Fibroblast of villous mesenchyme (primary cell): ENCODE data around the gene CPXM1. TPM values are rescaled to one million over a fixed set of nuclear protein-coding genes. Genes with fewer than 3 reads are reported as not detected.

Experiments
- DNase-seq: peaks from one replicate; pipeline ENCODE4 v3.0.0-alpha.2; 2010; ENCODE audit warnings: low read depth
- H3K4me3 ChIP-seq: 2 replicates; pipeline ENCODE4 v1.5.1; 2011; ENCODE audit warnings: low read depth, mild to moderate bottlenecking, low read length
- total RNA-seq: library from RNA; depleted of rRNA; stranded (reverse); fragments of >200 nt; gene quantifications from 2 replicates; pipeline ENCODE4 v1.2.3, GENCODE V29; 2012
- TF ChIP-seq, protein P1 (sequence below): IDR thresholded peaks from 2 replicates; pipeline ENCODE4 v1.5.1; 2012; ENCODE audit warnings: low read depth, mild to moderate bottlenecking, low read length; ENCODE audit not compliant: insufficient read depth

The CPXM1 gene
- total RNA-seq, 1 donor: 10.8 TPM

- no peak overlapping the region for H3K4me3 ChIP-seq
- TF ChIP-seq, protein P1, sequence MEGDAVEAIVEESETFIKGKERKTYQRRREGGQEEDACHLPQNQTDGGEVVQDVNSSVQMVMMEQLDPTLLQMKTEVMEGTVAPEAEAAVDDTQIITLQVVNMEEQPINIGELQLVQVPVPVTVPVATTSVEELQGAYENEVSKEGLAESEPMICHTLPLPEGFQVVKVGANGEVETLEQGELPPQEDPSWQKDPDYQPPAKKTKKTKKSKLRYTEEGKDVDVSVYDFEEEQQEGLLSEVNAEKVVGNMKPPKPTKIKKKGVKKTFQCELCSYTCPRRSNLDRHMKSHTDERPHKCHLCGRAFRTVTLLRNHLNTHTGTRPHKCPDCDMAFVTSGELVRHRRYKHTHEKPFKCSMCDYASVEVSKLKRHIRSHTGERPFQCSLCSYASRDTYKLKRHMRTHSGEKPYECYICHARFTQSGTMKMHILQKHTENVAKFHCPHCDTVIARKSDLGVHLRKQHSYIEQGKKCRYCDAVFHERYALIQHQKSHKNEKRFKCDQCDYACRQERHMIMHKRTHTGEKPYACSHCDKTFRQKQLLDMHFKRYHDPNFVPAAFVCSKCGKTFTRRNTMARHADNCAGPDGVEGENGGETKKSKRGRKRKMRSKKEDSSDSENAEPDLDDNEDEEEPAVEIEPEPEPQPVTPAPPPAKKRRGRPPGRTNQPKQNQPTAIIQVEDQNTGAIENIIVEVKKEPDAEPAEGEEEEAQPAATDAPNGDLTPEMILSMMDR: no peak
- no peak for DNase-seq
Measured at GRCh38 chr20:2763186-2763585, 37.2 kb downstream of the CPXM1 start.

- no peak overlapping the region for H3K4me3 ChIP-seq
- TF ChIP-seq, protein P1: no peak
- DNase-seq: no peak
Measured at GRCh38 chr20:2762578-2763131, 37.8 kb downstream of the CPXM1 start.

- no peak for DNase-seq
- TF ChIP-seq, protein P1: no peak
- no peak overlapping the region for H3K4me3 ChIP-seq
Measured at GRCh38 chr20:2761885-2762284, 38.5 kb downstream of the CPXM1 start.

DNA sequence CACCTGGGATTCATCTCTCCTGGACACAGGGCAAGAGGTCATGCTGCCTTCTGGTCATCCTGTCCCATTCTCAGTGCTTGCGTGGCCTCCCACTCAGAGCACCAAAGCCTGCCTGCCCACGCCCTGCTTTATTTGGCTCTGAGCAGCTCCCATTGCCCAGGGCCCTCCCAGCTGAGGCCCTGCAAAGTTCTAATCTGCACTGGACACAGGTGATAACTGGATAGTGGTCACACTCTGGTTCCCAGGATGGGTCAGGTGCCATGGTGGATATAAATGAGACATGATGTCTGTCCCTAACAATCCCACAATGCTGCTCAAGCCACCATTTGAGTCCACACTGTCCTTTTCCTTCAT lies 39.5 kb downstream of the CPXM1 start:
- no peak for DNase-seq
- TF ChIP-seq, protein P1: no peak
- H3K4me3 ChIP-seq: no peak overlapping the region

DNA sequence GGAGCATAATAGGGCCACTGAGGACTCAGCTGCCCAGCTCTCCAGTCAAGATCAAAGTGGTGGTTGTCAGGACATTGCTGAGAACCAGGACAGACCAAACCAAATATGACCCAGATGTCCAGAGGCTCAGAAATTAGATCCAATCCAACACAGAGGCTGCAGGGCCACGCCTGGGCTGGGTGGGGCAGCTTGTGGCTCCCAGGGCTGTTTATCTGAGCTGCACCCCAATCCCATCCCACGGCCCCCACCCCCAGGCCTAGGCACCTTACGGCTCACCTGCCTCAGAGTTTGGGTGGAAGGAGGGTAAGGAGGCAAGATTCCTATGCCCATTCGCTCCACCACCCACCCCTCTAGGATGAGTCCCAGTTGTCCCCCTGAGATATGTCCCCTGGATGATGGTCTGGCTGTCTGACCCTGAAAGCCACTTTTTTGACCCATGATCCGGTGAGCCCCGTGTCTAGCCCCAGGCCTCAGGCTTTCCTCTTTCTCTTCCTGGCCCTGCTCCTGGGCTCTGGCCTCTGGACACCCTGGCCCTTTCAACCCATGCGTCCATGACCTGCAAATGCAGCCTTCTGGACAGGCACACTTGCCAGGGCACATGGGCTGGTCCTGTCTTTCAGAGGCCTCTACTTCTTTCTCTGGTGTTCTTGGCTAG lies 40.0 kb downstream of the CPXM1 start:
- TF ChIP-seq, protein P1: no peak
- no peak for DNase-seq
- H3K4me3 ChIP-seq: no peak overlapping the region

- TF ChIP-seq, protein P1: no peak
- no peak for DNase-seq
- H3K4me3 ChIP-seq: no peak overlapping the region
Measured at GRCh38 chr20:2759603-2760296, 40.7 kb downstream of the CPXM1 start.
